MM.1S (cell line): ENCODE results near the gene DAB2.

ENCODE experiments used
- DNase-seq: peaks from one replicate; pipeline ENCODE4 v3.0.0-alpha.2; 2015
- H2AFZ ChIP-seq: fragments of 300-600 bp; sonication (generic); 2 replicates; pipeline ENCODE4 v1.6.0; 2016; ENCODE audit warnings: antibody characterized with exemption, low read length
- H3F3A ChIP-seq: fragments of 300-600 bp; sonication (generic); 2 replicates; pipeline ENCODE4 v1.6.1; 2016; ENCODE audit warnings: mild to moderate bottlenecking, antibody characterized with exemption, low read length, moderate library complexity, mixed read lengths; ENCODE audit not compliant: insufficient read depth
- H3K27ac ChIP-seq: fragments of 300-600 bp; sonication (generic); 2 replicates; pipeline ENCODE4 v1.5.1; 2016; ENCODE audit warnings: mild to moderate bottlenecking, low read length
- H3K27me3 ChIP-seq: fragments of 300-600 bp; sonication (generic); replicated peaks from 2 replicates; pipeline ENCODE4 v1.6.0; 2016; ENCODE audit warnings: low read length; ENCODE audit not compliant: insufficient read depth
- H3K36me3 ChIP-seq: fragments of 300-600 bp; sonication (generic); replicated peaks from 2 replicates; pipeline ENCODE4 v1.6.1; 2016; ENCODE audit warnings: mild to moderate bottlenecking, low read length, mixed read lengths; ENCODE audit not compliant: insufficient read depth
- H3K4me1 ChIP-seq: fragments of 300-600 bp; sonication (generic); 2 replicates; pipeline ENCODE4 v1.6.1; 2016; ENCODE audit warnings: low read length, mixed read lengths
- H3K4me2 ChIP-seq: fragments of 300-600 bp; sonication (generic); 2 replicates; pipeline ENCODE4 v1.6.0; 2016; ENCODE audit warnings: low read depth, low read length
- H3K4me3 ChIP-seq: fragments of 300-600 bp; sonication (generic); 2 replicates; pipeline ENCODE4 v1.5.1; 2016; ENCODE audit warnings: low read length, mixed read lengths
- H3K79me2 ChIP-seq: fragments of 300-600 bp; sonication (generic); 2 replicates; pipeline ENCODE4 v1.6.1; 2016; ENCODE audit warnings: mixed run types, low read length, mixed read lengths
- H3K9ac ChIP-seq: fragments of 300-600 bp; sonication (generic); 2 replicates; pipeline ENCODE4 v1.6.1; 2016; ENCODE audit warnings: low read length, mixed read lengths
- H3K9me2 ChIP-seq: fragments of 300-600 bp; sonication (generic); replicated peaks from 2 replicates; pipeline ENCODE4 v1.6.1; 2016; ENCODE audit warnings: mild to moderate bottlenecking, low read length, mixed read lengths; ENCODE audit not compliant: insufficient read depth
- H3K9me3 ChIP-seq: fragments of 300-600 bp; sonication (generic); replicated peaks from 2 replicates; pipeline ENCODE4 v1.6.1; 2016; ENCODE audit warnings: mild to moderate bottlenecking, low read length, mixed read lengths; ENCODE audit not compliant: insufficient read depth
- H4K20me1 ChIP-seq: fragments of 300-600 bp; sonication (generic); 2 replicates; pipeline ENCODE4 v1.6.1; 2016; ENCODE audit warnings: mild to moderate bottlenecking, low read length, moderate library complexity, mixed read lengths; ENCODE audit not compliant: insufficient read depth
- EZH2 ChIP-seq: fragments of 300-600 bp; sonication (generic); optimal IDR thresholded peaks from 2 replicates; pipeline ENCODE3; 2017; ENCODE audit warnings: low read depth, mild to moderate bottlenecking, antibody characterized with exemption, low read length, mixed read lengths
- EZH2phosphoT487 ChIP-seq: fragments of 300-600 bp; sonication (generic); IDR thresholded peaks from 2 replicates; pipeline ENCODE4 v1.6.1; 2018; ENCODE audit warnings: antibody characterized with exemption, low read length
- TF ChIP-seq, protein P1 (sequence below): fragments of 300-600 bp; sonication (generic); IDR thresholded peaks from 2 replicates; pipeline ENCODE4 v1.5.1; 2016; ENCODE audit warnings: antibody characterized with exemption, low read length, mixed read lengths

Gene DAB2

DNA sequence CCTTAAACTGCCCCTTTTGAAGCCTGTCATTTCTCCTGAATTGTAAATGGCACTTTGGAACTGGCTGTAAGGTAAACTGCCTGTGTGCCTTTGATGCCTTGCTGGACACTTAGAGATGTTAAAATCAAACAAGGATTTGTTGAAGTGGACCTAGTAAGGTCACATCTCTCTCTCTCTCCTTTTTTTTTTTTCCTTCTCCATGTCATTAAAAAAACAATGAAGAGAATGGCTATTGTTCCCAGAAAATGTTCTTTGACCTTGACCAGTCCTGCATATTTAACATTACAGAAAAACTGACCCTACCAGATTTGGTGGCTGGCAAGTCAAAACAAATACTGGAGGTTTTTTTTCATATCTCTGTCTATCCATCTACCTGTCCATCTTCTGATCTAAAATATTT, 2.9 kb upstream of the DAB2 start:
- Histone ChIP-seq H3K4me2 (no peak overlapping the region), H3K9ac (no peak overlapping the region), H3K79me2 (no peaks in the 10 kb centered on the region), H3K9me3 (no peaks in the 10 kb centered on the region), H4K20me1 (no peaks in the 10 kb centered on the region), H3K27me3 (no peaks in the 10 kb centered on the region), H3F3A (0 out of 2 replicates have a peak, but pooled peaks cover 3% of the 10 kb centered on the region), H3K27ac (no peak overlapping the region), H3K36me3 (no peaks in the 10 kb centered on the region), H2AFZ (no peak overlapping the region), H3K4me3 (no peak overlapping the region), H3K4me1 (no peaks in the 10 kb centered on the region), H3K9me2 (no peaks in the 10 kb centered on the region)
- DNase-seq = no peak
- TF ChIP-seq, protein P1, sequence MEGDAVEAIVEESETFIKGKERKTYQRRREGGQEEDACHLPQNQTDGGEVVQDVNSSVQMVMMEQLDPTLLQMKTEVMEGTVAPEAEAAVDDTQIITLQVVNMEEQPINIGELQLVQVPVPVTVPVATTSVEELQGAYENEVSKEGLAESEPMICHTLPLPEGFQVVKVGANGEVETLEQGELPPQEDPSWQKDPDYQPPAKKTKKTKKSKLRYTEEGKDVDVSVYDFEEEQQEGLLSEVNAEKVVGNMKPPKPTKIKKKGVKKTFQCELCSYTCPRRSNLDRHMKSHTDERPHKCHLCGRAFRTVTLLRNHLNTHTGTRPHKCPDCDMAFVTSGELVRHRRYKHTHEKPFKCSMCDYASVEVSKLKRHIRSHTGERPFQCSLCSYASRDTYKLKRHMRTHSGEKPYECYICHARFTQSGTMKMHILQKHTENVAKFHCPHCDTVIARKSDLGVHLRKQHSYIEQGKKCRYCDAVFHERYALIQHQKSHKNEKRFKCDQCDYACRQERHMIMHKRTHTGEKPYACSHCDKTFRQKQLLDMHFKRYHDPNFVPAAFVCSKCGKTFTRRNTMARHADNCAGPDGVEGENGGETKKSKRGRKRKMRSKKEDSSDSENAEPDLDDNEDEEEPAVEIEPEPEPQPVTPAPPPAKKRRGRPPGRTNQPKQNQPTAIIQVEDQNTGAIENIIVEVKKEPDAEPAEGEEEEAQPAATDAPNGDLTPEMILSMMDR = no peak
- TF ChIP-seq EZH2 = no peak

DNA sequence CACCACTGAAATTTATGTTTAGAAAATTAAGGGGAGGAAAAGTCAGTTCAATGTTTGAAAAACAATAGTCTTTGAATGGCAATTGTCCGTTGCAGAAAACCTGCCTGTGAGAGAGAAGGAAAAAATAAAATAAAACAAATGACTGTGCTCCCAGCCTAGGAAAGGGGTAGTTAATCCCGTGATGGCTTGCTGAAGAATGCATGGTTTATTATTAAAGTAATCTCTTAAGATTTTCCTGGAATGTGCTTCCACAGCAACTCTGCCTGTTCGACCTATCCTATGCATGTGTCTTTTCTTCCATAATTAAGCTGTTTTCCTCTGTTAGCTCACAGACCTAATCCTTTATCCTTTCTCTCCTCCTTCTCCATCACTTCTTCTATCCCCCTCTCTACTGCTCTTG, 2.4 kb upstream of the DAB2 start:
- H3K9me3 ChIP-seq = no peaks in the 10 kb centered on the region
- H3K9me2 ChIP-seq = no peaks in the 10 kb centered on the region
- no peak for TF ChIP-seq EZH2phosphoT487
- no peak for TF ChIP-seq EZH2
- TF ChIP-seq, protein P1 = no peak
- no peaks in the 10 kb centered on the region for H4K20me1 ChIP-seq
- 0 out of 2 replicates have a peak, but pooled peaks cover 3% of the 10 kb centered on the region for H3F3A ChIP-seq
- no peak overlapping the region for H2AFZ ChIP-seq
- no peak overlapping the region for H3K9ac ChIP-seq
- H3K4me2 ChIP-seq = no peak overlapping the region
- H3K4me1 ChIP-seq = no peaks in the 10 kb centered on the region
- H3K4me3 ChIP-seq = no peak overlapping the region
- no peaks in the 10 kb centered on the region for H3K27me3 ChIP-seq
- H3K36me3 ChIP-seq = no peaks in the 10 kb centered on the region
- DNase-seq = no peak
- H3K27ac ChIP-seq = no peak overlapping the region
- H3K79me2 ChIP-seq = no peaks in the 10 kb centered on the region

DNA sequence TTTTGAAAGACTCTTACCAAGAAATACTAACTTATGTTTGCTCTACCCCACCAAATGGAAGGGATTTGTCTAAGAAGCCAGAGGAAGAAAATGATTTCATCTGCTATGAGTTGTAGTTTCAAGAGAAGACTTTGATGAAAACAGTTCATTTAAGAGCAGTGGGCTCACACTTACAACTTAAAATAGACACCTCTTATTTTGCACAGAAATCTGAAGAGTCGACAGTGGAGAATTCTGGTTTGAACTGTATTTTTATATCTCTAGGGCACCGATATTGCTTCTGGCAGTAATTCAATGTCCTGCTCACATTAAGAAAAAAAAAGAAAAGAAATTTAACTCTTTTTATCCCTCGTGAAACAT, 1.9 kb upstream of the DAB2 start:
- DNase-seq = no peak
- no peak overlapping the region for H3K9ac ChIP-seq
- H3K4me3 ChIP-seq = no peak overlapping the region
- TF ChIP-seq EZH2 (no peak), EZH2phosphoT487 (no peak)
- TF ChIP-seq, protein P1 = no peak
- no peaks in the 10 kb centered on the region for H3K36me3 ChIP-seq
- H3K9me2 ChIP-seq = no peaks in the 10 kb centered on the region
- no peak overlapping the region for H3K4me2 ChIP-seq
- H3F3A ChIP-seq = 0 out of 2 replicates have a peak, but pooled peaks cover 3% of the 10 kb centered on the region
- H3K9me3 ChIP-seq = no peaks in the 10 kb centered on the region
- no peaks in the 10 kb centered on the region for H3K79me2 ChIP-seq
- no peaks in the 10 kb centered on the region for H3K27me3 ChIP-seq
- no peaks in the 10 kb centered on the region for H3K4me1 ChIP-seq
- H4K20me1 ChIP-seq = no peaks in the 10 kb centered on the region
- no peak overlapping the region for H3K27ac ChIP-seq
- no peak overlapping the region for H2AFZ ChIP-seq
